Esophagus squamous epithelium (tissue), 4 donors: ENCODE data around the gene TMEM267.

Experiments used
- CTCF ChIP-seq, 6 experiments: fragments of 450-650 bp in 4 of 6; fragments of 200-600 bp in 2 of 6; sonication (generic) in 2 of 6; IDR thresholded peaks; one replicate each; pipeline ENCODE4 v1.5.1; 2016 to 2019; ENCODE audit warnings: antibody characterized with exemption in 6 of 6, mild to moderate bottlenecking in 4 of 6, moderate library complexity in 4 of 6
- POLR2A ChIP-seq, 4 donors: fragments of 450-650 bp; IDR thresholded peaks; one replicate each; pipeline ENCODE4 v1.6.1; 2017; ENCODE audit warnings: antibody characterized with exemption in 4 of 4, mild to moderate bottlenecking in 4 of 4, moderate library complexity in 3 of 4

GRCh38 chr5:43411495-43411894 is 72.2 kb downstream of the TMEM267 start:
- TF ChIP-seq CTCF (IDR thresholded peaks at IDR 0.05), result no peak
- TF ChIP-seq POLR2A (IDR thresholded peaks at IDR 0.05), result no peak
